ENCODE data around the gene LUZP2.

- TF ChIP-seq CTCF (IDR thresholded peaks at IDR 0.05) (no peak), POLR2AphosphoS5 (IDR thresholded peaks at IDR 0.05) (no peak)
These were observed 403.7 kb downstream of the LUZP2 start for GRCh38 chr11:24900514-24900913.

All from gastroesophageal sphincter (tissue), 3 donors.